BLaER1 treated with 17β-estradiol and CSF1 and Interleukin-3, amounts not matched to agents 10 nM and 100 nM (cell line): ENCODE measurements around the gene ADAMTS18.

Experiments
- H3K27ac ChIP-seq, 11 experiments: shearing (Covaris generic); formaldehyde crosslinking; 2 replicates each; pipeline ENCODE4 v1.8.1; 2022
- H3K27me3 ChIP-seq, 11 experiments: shearing (Covaris generic); formaldehyde crosslinking; 2 replicates each; pipeline ENCODE4 v1.8.1; 2022
- H3K36me3 ChIP-seq, 11 experiments: shearing (Covaris generic); formaldehyde crosslinking; 2 replicates each; pipeline ENCODE4 v1.8.1; 2022
- H3K4me1 ChIP-seq, 10 experiments: shearing (Covaris generic); formaldehyde crosslinking; 2 replicates each; pipeline ENCODE4 v1.8.1; 2022
- H3K4me2 ChIP-seq, 11 experiments: shearing (Covaris generic); formaldehyde crosslinking; 2 replicates each; pipeline ENCODE4 v1.8.1; 2022
- H3K4me3 ChIP-seq, 10 experiments: shearing (Covaris generic); formaldehyde crosslinking; 2 replicates each; pipeline ENCODE4 v1.8.1; 2022
- H3K9ac ChIP-seq, 11 experiments: shearing (Covaris generic); formaldehyde crosslinking; 2 replicates each; pipeline ENCODE4 v1.8.1; 2022
- H3K9me3 ChIP-seq, 11 experiments: shearing (Covaris generic); formaldehyde crosslinking; replicated peaks in 1 of 11; 2 replicates each; pipeline ENCODE4 v1.8.1; 2022
- H4K20me1 ChIP-seq, 11 experiments: shearing (Covaris generic); formaldehyde crosslinking; 2 replicates each; pipeline ENCODE4 v1.8.1; 2022
- Cebpa-rat ChIP-seq, 11 experiments: shearing (Covaris generic); IDR thresholded peaks; 2 replicates each; pipeline ENCODE4 v1.8.1; 2022

ADAMTS18 gene

DNA sequence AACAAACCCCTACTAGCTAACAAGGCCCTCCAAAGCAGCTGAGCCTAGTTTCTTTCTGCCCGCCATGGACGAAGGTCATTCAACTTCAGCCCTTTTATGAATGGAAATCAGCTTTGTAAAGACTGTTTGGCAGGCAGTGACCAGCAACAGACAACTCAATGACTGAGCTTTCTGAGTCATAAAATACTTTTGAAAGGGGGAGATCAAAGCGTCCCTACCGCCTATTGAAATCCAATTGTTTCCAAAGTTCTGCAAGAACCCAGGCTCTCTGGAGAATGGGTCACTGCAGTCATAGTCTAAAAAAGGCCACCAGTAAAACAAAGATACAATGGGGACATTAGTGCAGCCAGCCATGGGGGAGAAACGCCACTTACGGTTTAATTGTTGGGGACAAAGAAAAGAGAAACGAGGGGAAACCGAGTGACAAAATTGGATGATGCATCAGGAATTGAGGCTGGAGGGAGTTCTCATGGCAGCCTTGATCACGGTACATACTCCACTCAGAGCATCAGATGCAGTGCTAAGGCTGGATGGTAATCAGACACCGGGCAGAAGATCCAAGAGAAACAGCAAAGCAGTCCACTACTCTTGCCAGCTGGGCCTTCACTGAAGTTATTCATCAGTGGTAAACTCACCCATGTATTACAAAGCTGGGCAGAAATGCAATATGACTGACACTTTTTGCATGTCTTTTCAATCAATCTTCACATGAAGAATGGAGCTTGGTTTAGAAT is 9.8 kb downstream of the ADAMTS18 start:
- Histone ChIP-seq H3K27ac (no peak overlapping the region), H3K27me3 (peaks cover 0 to 5% (median 0%) of the 10 kb centered on the region in 11 experiments; a peak in 1 of 22 replicates), H3K4me2 (no peak overlapping the region), H3K9ac (no peak overlapping the region), H3K4me1 (no peaks in the 10 kb centered on the region), H3K4me3 (no peak overlapping the region), H3K36me3 (no peaks in the 10 kb centered on the region), H4K20me1 (no peaks in the 10 kb centered on the region), H3K9me3 (peaks cover 0 to 13% (median 0%) of the 10 kb centered on the region in 11 experiments; a peak in 1 of 22 replicates)
- no peak for TF ChIP-seq Cebpa-rat (IDR thresholded peaks at IDR 0.05)

DNA sequence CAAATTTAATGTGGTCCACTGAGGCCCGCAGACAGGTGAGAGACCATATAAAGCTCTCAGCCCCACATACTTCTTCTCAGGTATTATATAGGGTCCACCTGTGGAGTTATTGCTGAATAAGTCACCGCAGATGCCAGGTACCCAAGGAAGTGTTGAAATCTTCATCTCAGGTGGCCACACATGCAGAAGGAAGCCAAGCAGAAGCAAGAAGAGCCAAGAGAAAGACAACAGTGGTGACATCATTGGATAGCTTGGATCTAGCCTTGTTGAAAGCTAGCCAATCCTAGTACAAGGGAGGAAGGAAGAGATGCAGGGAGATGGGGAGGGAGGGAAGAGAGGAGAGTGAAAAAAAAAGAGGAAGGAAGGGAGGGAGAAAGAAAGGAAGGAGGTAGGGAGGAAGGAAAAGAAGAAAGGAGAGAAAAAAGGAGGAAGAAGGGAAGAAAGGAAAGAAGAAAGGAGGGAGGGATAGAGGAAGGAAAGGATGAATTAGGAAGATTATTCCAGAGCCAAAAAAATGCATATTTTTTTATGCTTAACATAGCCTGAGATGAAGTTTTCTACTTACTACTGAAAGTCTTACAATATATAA is 12.5 kb downstream of the ADAMTS18 start:
- H3K4me2 ChIP-seq, result no peak overlapping the region
- no peaks in the 10 kb centered on the region for H3K4me1 ChIP-seq
- H3K4me3 ChIP-seq, result no peak overlapping the region
- H3K27ac ChIP-seq, result no peak overlapping the region
- H3K36me3 ChIP-seq, result no peaks in the 10 kb centered on the region
- H4K20me1 ChIP-seq, result no peaks in the 10 kb centered on the region
- H3K27me3 ChIP-seq, result peaks cover 0 to 7% (median 0%) of the 10 kb centered on the region in 11 experiments; a peak in 2 of 22 replicates
- H3K9ac ChIP-seq, result no peak overlapping the region
- TF ChIP-seq Cebpa-rat (IDR thresholded peaks at IDR 0.05), result no peak
- no peaks in the 10 kb centered on the region for H3K9me3 ChIP-seq

DNA sequence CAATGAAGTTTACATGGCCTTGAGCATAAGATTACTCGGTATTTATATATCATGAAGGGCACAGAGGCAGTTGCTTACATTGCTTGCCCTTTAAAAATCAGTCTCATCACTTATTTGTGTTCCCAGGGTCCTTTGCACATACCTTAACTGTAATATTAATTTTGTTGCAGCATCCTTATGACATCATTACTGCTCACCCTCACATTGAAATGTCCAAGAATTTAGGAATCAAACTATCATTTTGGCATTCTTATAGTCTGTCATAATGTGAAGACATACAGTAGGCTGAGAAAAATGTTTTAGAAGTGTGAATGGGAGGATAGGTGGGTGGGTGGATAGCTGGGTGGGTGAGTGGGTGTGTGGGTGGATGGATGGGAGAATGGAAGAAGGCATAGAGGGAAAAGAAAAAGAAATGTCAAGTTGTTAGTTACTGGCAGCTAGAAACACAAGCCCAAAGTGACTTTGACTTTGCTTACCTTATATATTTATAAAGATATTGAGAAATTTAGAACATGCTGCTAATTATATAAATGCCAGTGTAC is 17.8 kb downstream of the ADAMTS18 start:
- Histone ChIP-seq H3K27me3 (peaks cover 0 to 51% (median 0%) of the 10 kb centered on the region in 11 experiments; a peak in 8 of 22 replicates), H3K36me3 (no peaks in the 10 kb centered on the region), H3K4me1 (no peaks in the 10 kb centered on the region), H4K20me1 (no peaks in the 10 kb centered on the region), H3K4me2 (no peak overlapping the region), H3K9ac (no peak overlapping the region), H3K27ac (no peak overlapping the region), H3K9me3 (peaks cover 0 to 32% (median 8%) of the 10 kb centered on the region in 11 experiments; a peak in 11 of 22 replicates), H3K4me3 (no peak overlapping the region)
- TF ChIP-seq Cebpa-rat (IDR thresholded peaks at IDR 0.05), result no peak

DNA sequence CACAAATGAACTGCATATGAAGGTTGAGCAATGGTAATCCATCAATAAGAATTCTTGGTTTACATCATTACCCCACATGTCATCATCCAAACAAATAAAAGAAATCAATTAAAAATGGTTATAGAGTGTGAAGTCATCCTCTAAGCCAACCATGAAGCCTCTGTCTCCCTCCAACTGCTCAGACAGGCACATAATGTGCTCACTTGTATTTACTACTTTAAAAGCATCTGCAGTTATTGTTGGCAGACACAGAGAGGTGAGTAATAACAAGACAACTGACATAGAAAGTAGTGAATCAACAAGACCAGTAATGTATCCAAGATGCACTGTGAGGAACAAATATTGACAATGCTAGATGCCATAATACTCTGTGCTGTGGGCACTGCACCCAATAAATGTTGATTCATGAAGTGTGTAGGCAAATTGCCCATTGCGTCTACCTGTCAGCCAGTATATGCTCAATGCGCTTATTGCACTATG is 20.0 kb downstream of the ADAMTS18 start:
- H3K27me3 ChIP-seq, result peaks cover 0 to 68% (median 6%) of the 10 kb centered on the region in 11 experiments; a peak in 12 of 22 replicates
- H3K36me3 ChIP-seq, result no peaks in the 10 kb centered on the region
- H3K4me2 ChIP-seq, result no peak overlapping the region
- TF ChIP-seq Cebpa-rat (IDR thresholded peaks at IDR 0.05), result no peak
- peaks cover 0 to 42% (median 19%) of the 10 kb centered on the region in 11 experiments; a peak in 14 of 22 replicates for H3K9me3 ChIP-seq
- H3K4me3 ChIP-seq, result no peak overlapping the region
- H3K27ac ChIP-seq, result no peak overlapping the region
- H4K20me1 ChIP-seq, result no peaks in the 10 kb centered on the region
- H3K4me1 ChIP-seq, result peaks cover 0 to 3% (median under 1%) of the 10 kb centered on the region in 10 experiments; a peak in 7 of 20 replicates
- H3K9ac ChIP-seq, result no peak overlapping the region

DNA sequence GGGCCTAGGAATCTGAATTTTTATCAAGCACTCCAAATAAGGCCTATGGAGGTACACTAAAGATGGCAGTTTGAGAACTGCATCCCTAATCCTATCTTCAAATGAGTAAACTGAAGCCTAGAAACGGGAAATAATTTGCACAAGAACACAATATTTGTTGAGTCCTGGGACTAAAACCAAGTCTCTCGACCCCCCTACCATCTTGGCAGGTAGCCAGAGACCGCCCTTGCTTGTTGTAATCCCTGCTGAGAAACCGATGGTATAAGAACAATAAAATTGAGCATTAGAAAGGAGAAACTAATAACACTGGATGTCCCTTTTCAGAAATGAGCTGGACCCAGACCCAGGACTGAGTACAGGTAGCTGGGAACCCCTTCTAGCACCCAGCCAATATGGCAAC is 24.4 kb downstream of the ADAMTS18 start:
- Histone ChIP-seq H3K27ac (no peak overlapping the region), H4K20me1 (0 out of 22 replicates have a peak, but pooled peaks cover 0 to 4% (median 0%) of the 10 kb centered on the region in 11 experiments), H3K27me3 (peaks cover 0 to 91% (median 15%) of the 10 kb centered on the region in 11 experiments; a peak in 13 of 22 replicates), H3K9ac (no peak overlapping the region), H3K36me3 (no peaks in the 10 kb centered on the region), H3K4me2 (no peak overlapping the region), H3K4me1 (peaks cover 6 to 20% (median 12%) of the 10 kb centered on the region in 10 experiments; a peak in 15 of 20 replicates), H3K4me3 (no peak overlapping the region), H3K9me3 (peaks cover 10 to 54% (median 27%) of the 10 kb centered on the region in 11 experiments; a peak in 20 of 22 replicates)
- TF ChIP-seq Cebpa-rat (IDR thresholded peaks at IDR 0.05), result no peak

DNA sequence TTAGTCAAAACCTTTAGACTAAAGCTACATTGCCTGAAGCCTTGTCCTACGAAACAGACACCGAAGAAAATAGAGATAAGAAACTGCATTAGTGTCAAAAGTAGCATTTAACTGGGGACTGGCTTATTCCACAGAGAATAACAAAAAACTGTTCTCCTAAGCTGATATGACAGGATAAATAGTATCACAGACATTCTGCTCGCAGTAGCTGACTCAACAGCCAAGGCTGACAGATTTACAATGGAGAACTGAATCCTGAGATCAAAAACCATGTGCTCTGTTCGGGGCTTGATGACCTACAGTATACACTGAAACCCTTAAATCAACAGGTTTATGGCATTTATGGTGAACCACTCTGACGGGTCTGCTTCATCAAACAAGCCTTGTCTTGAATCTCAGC is 25.5 kb downstream of the ADAMTS18 start:
- H3K9ac ChIP-seq, result peak overlapping the region in 1 of 11 experiments; percentile 31; a peak in 1 of 22 replicates
- H3K27me3 ChIP-seq, result peaks cover 0 to 92% (median 25%) of the 10 kb centered on the region in 11 experiments; a peak in 14 of 22 replicates
- H3K9me3 ChIP-seq, result peaks cover 10 to 46% (median 26%) of the 10 kb centered on the region in 11 experiments; a peak in 20 of 22 replicates
- peak overlapping the region in 1 of 11 experiments; percentile 59; a peak in 2 of 22 replicates for H3K27ac ChIP-seq
- no peaks in the 10 kb centered on the region for H3K36me3 ChIP-seq
- no peak overlapping the region for H3K4me3 ChIP-seq
- TF ChIP-seq Cebpa-rat (IDR thresholded peaks at IDR 0.05), result no peak
- peaks cover 6 to 20% (median 12%) of the 10 kb centered on the region in 10 experiments; a peak in 15 of 20 replicates for H3K4me1 ChIP-seq
- peak overlapping the region in 10 of 11 experiments; percentile 2 to 65 (median 51); a peak in 16 of 22 replicates for H3K4me2 ChIP-seq
- H4K20me1 ChIP-seq, result peaks cover 0 to 5% (median 0%) of the 10 kb centered on the region in 11 experiments; a peak in 1 of 22 replicates

DNA sequence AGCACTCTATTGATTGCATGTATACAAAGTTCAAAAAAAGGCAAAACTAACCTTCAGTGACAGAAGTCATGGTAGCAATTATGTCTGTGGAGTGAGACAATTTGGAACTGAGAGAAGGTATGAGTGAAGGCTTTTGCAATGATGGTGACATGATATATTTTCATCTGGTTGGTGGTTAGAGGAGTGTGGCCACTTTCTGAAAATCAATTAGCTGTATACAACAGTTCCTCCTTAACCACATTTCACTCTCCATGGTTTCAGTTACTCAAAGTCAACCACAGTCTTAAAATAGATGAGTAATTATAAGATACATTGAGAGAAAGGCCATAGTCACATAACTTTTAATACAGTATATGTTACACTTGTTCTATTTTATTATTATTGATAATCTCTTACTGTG is 26.2 kb downstream of the ADAMTS18 start:
- peak in 3 of 11 experiments; percentile 38 to 54 (median 49); a peak in 2 of 22 replicates for TF ChIP-seq Cebpa-rat (IDR thresholded peaks at IDR 0.05)
- peak overlapping the region in 1 of 11 experiments; percentile 60; a peak in 2 of 22 replicates for H3K27ac ChIP-seq
- H3K4me3 ChIP-seq, result no peak overlapping the region
- H3K4me1 ChIP-seq, result peaks cover 6 to 20% (median 12%) of the 10 kb centered on the region in 10 experiments; a peak in 15 of 20 replicates
- H3K36me3 ChIP-seq, result no peaks in the 10 kb centered on the region
- H3K9ac ChIP-seq, result no peak overlapping the region
- H3K9me3 ChIP-seq, result peaks cover 10 to 46% (median 26%) of the 10 kb centered on the region in 11 experiments; a peak in 20 of 22 replicates
- H4K20me1 ChIP-seq, result peaks cover 0 to 5% (median 0%) of the 10 kb centered on the region in 11 experiments; a peak in 1 of 22 replicates
- H3K4me2 ChIP-seq, result peak overlapping the region in 8 of 11 experiments; percentile 7 to 65 (median 46); a peak in 9 of 22 replicates
- peaks cover 0 to 94% (median 25%) of the 10 kb centered on the region in 11 experiments; a peak in 14 of 22 replicates for H3K27me3 ChIP-seq

DNA sequence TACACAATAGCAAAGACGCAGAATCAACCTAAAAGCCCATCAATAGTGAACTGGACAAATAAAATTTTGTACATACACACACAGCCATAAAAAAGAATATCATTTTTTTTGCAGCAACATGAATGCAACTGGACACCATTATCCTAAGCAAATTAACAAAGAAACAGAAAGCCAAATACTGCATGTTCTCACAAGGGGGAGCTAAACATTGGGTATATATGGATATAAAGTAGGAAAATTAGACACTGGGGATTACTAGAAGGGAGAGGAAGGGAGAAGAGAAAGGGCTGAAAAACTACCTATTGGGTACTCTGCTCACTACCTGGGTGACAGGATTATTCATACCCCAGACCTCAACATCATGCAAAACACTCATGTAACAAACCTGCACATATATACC is 28.2 kb downstream of the ADAMTS18 start:
- TF ChIP-seq Cebpa-rat (IDR thresholded peaks at IDR 0.05), result no peak
- Histone ChIP-seq H3K4me1 (peaks cover 6 to 20% (median 12%) of the 10 kb centered on the region in 10 experiments; a peak in 15 of 20 replicates), H3K9ac (no peak overlapping the region), H3K36me3 (no peaks in the 10 kb centered on the region), H3K27ac (no peak overlapping the region), H3K9me3 (peaks cover 10 to 33% (median 26%) of the 10 kb centered on the region in 11 experiments; a peak in 20 of 22 replicates), H3K27me3 (peaks cover 0 to 97% (median 25%) of the 10 kb centered on the region in 11 experiments; a peak in 14 of 22 replicates), H3K4me2 (no peak overlapping the region), H4K20me1 (peaks cover 0 to 5% (median 0%) of the 10 kb centered on the region in 11 experiments; a peak in 1 of 22 replicates), H3K4me3 (no peak overlapping the region)
